ENCODE results near the gene ITGAE. TPM values are rescaled to one million over a fixed set of nuclear protein-coding genes. Genes with fewer than 3 reads are reported as not detected.

ITGAE gene
- total RNA-seq, 1 experiment from 2014 or later, result 60.2 TPM

GRCh38 chr17:3690094-3690715 lies 110.8 kb downstream of the ITGAE start:
- no peaks in the 10 kb centered on the region for H3K4me1 ChIP-seq (ENCODE audit: insufficient read depth, low read length, poor library complexity, severe bottlenecking)
- ChIA-PET CTCF (no interaction called here), POLR2A (ENCODE audit: low non-redundant PET) (no interaction called here)
- no peak for DNase-seq (ENCODE audit: low spot score)
- no peak overlapping the region for H3K4me3 ChIP-seq (ENCODE audit: low read depth, low read length, poor library complexity, severe bottlenecking)
- intact Hi-C loops (cut with micrococcal nuclease; ENCODE audit: unreplicated experiment), result no loop called here
- no peaks in the 10 kb centered on the region for H3K9me3 ChIP-seq (ENCODE audit: low read depth, low read length, poor library complexity, severe bottlenecking)
- TF ChIP-seq, protein P1, sequence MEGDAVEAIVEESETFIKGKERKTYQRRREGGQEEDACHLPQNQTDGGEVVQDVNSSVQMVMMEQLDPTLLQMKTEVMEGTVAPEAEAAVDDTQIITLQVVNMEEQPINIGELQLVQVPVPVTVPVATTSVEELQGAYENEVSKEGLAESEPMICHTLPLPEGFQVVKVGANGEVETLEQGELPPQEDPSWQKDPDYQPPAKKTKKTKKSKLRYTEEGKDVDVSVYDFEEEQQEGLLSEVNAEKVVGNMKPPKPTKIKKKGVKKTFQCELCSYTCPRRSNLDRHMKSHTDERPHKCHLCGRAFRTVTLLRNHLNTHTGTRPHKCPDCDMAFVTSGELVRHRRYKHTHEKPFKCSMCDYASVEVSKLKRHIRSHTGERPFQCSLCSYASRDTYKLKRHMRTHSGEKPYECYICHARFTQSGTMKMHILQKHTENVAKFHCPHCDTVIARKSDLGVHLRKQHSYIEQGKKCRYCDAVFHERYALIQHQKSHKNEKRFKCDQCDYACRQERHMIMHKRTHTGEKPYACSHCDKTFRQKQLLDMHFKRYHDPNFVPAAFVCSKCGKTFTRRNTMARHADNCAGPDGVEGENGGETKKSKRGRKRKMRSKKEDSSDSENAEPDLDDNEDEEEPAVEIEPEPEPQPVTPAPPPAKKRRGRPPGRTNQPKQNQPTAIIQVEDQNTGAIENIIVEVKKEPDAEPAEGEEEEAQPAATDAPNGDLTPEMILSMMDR (conservative IDR thresholded peaks at IDR 0.05; ENCODE audit: low read depth, low read length), result no peak
- TF ChIP-seq EZH2 (IDR thresholded peaks at IDR 0.05; ENCODE audit: borderline replicate concordance, low read depth, low read length, poor library complexity, severe bottlenecking), result no peak
- no peaks in the 10 kb centered on the region for H3K36me3 ChIP-seq (ENCODE audit: insufficient read depth, low read length, poor library complexity, severe bottlenecking)
- no peak overlapping the region for H3K27ac ChIP-seq (ENCODE audit: low read depth, low read length, poor library complexity, severe bottlenecking)
- BruUV-seq (replicated peaks), result no TSS peak
- peaks cover 8% of the 10 kb centered on the region for H3K27me3 ChIP-seq (replicated peaks; ENCODE audit: insufficient read depth, low read depth, low read length, poor library complexity)

- ChIA-PET POLR2A (ENCODE audit: low non-redundant PET) (no interaction called here), CTCF (no interaction called here)
- H3K4me1 ChIP-seq (ENCODE audit: insufficient read depth, low read length, poor library complexity, severe bottlenecking), result no peaks in the 10 kb centered on the region
- H3K27ac ChIP-seq (ENCODE audit: low read depth, low read length, poor library complexity, severe bottlenecking), result no peak overlapping the region
- intact Hi-C loops (cut with micrococcal nuclease; ENCODE audit: unreplicated experiment), result no loop called here
- DNase-seq (ENCODE audit: low spot score), result no peak
- no TSS peak for BruUV-seq (replicated peaks)
- TF ChIP-seq, protein P1 (conservative IDR thresholded peaks at IDR 0.05; ENCODE audit: low read depth, low read length), result no peak
- TF ChIP-seq EZH2 (IDR thresholded peaks at IDR 0.05; ENCODE audit: borderline replicate concordance, low read depth, low read length, poor library complexity, severe bottlenecking), result no peak
- peaks cover 1% of the 10 kb centered on the region for H3K27me3 ChIP-seq (replicated peaks; ENCODE audit: insufficient read depth, low read depth, low read length, poor library complexity)
- H3K36me3 ChIP-seq (ENCODE audit: insufficient read depth, low read length, poor library complexity, severe bottlenecking), result no peaks in the 10 kb centered on the region
- H3K9me3 ChIP-seq (ENCODE audit: low read depth, low read length, poor library complexity, severe bottlenecking), result no peaks in the 10 kb centered on the region
- H3K4me3 ChIP-seq (ENCODE audit: low read depth, low read length, poor library complexity, severe bottlenecking), result no peak overlapping the region
Measured at GRCh38 chr17:3689262-3690093, 111.5 kb downstream of the ITGAE start.

GRCh38 chr17:3688852-3689261 lies 112.1 kb downstream of the ITGAE start:
- Histone ChIP-seq H3K4me1 (ENCODE audit: insufficient read depth, low read length, poor library complexity, severe bottlenecking) (no peaks in the 10 kb centered on the region), H3K27ac (ENCODE audit: low read depth, low read length, poor library complexity, severe bottlenecking) (no peak overlapping the region), H3K36me3 (ENCODE audit: insufficient read depth, low read length, poor library complexity, severe bottlenecking) (no peaks in the 10 kb centered on the region), H3K4me3 (ENCODE audit: low read depth, low read length, poor library complexity, severe bottlenecking) (no peak overlapping the region), H3K27me3 (replicated peaks; ENCODE audit: insufficient read depth, low read depth, low read length, poor library complexity) (no peaks in the 10 kb centered on the region), H3K9me3 (ENCODE audit: low read depth, low read length, poor library complexity, severe bottlenecking) (no peaks in the 10 kb centered on the region)
- BruUV-seq (replicated peaks), result no TSS peak
- ChIA-PET CTCF (no interaction called here), POLR2A (ENCODE audit: low non-redundant PET) (no interaction called here)
- no peak for TF ChIP-seq EZH2 (IDR thresholded peaks at IDR 0.05; ENCODE audit: borderline replicate concordance, low read depth, low read length, poor library complexity, severe bottlenecking)
- TF ChIP-seq, protein P1 (conservative IDR thresholded peaks at IDR 0.05; ENCODE audit: low read depth, low read length), result no peak
- intact Hi-C loops (cut with micrococcal nuclease; ENCODE audit: unreplicated experiment), result no loop called here
- no peak for DNase-seq (ENCODE audit: low spot score)

Data from A673 (cell line).